Hematopoietic multipotent progenitor cell treated with erythropoietin and hydrocortisone succinate and interleukin-3 and kit ligand, for 8 days (in vitro differentiated cells): ENCODE data around the gene GATM.

Experiments
- DNase-seq: peaks from one replicate; pipeline ENCODE4 v3.0.0-alpha.2; 2015

The GATM gene, protein sequence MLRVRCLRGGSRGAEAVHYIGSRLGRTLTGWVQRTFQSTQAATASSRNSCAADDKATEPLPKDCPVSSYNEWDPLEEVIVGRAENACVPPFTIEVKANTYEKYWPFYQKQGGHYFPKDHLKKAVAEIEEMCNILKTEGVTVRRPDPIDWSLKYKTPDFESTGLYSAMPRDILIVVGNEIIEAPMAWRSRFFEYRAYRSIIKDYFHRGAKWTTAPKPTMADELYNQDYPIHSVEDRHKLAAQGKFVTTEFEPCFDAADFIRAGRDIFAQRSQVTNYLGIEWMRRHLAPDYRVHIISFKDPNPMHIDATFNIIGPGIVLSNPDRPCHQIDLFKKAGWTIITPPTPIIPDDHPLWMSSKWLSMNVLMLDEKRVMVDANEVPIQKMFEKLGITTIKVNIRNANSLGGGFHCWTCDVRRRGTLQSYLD

DNA sequence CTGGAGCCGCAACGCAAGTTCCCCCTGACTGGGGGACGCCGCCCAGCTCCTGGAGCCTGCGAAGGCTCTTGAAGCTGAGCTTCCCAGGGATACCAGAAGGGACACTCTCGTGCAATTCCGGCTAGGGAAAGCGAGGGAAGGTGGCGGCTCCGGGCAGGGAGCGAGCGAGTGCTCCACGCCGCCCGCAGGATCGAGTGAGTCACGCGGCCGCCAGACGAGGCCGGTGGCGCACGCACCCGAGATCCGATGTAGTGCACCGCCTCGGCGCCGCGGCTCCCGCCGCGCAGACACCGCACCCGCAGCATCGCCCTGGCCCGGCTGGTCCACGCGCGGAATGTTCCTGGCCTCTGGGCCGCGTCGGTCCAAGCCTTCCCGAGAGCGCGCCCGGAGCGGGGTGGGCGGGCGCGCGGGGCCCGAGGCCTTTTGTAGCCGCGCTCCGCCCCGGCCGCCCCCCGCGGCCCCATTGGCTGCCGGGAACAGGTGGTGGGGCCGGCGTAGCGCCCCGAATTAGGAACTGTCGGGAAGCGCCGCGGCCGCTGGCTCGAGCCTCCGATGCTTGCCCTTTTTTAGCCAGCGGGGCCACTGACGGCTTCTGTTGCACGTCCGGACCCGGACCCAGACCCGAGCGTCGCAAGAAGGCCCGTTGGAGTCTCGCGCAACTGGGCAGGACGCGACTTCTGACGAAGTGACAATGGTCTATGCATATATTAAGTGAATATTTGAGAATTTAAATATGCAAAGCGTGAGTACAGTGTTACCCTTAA lies at the start of gene GATM:
Gene GATM (minus strand): TSS at position 396 of the 764 bp plus-strand sequence. CDS start 91 bp downstream, at position 305.
- DNase-seq: peak; percentile 29

DNA sequence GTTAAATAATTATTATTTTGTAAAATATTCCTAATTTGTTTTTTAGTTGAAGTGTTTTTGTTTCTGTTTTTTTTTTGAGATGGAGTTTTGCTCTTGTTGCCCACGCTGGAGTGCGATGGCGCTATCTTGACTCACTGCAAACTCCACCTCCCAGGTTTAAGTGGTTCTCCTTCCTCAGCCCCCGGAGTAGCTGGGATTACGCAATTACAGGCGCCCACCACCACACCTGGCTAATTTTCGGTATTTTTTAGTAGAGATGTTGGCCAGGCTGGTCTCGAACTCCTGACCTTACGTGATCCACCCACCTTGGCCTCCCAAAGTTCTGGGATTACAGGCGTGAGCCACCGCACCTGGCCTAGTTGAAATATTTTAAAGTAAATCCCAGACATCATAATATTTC lies 48.7 kb upstream of the GATM start:
- DNase-seq: no peak

GRCh38 chr15:45425135-45425534 lies 46.8 kb upstream of the GATM start:
- DNase-seq: no peak

DNA sequence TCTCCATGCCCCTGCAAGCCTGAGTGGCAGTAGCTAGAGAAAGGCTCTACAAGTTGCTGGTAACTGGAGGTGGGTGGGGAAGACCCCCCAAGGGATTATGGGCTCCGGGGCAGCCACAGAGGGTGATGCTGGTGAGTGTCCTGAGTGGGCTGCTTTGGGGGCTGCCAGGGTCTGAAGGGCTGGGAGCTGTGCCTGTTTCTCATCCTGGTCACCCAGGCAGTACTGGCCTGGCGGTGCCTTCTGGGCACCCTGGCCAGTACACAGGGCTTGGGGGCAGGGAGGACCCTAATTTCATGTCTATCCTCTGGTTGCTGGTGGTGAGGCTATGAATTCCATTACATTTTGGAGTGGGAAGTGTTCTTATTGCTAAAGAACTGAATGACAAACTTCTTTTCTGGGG lies 46.1 kb upstream of the GATM start:
- DNase-seq: no peak

- peak; percentile 77 for DNase-seq
Observed at GRCh38 chr15:45417303-45417950, 39.1 kb upstream of the GATM start.

- DNase-seq: no peak
Observed at GRCh38 chr15:45414215-45414885, 36.0 kb upstream of the GATM start.

- no peak for DNase-seq
Observed at GRCh38 chr15:45409596-45409995, 31.3 kb upstream of the GATM start.

GRCh38 chr15:45407786-45408185 lies 29.4 kb upstream of the GATM start:
- DNase-seq: no peak

DNA sequence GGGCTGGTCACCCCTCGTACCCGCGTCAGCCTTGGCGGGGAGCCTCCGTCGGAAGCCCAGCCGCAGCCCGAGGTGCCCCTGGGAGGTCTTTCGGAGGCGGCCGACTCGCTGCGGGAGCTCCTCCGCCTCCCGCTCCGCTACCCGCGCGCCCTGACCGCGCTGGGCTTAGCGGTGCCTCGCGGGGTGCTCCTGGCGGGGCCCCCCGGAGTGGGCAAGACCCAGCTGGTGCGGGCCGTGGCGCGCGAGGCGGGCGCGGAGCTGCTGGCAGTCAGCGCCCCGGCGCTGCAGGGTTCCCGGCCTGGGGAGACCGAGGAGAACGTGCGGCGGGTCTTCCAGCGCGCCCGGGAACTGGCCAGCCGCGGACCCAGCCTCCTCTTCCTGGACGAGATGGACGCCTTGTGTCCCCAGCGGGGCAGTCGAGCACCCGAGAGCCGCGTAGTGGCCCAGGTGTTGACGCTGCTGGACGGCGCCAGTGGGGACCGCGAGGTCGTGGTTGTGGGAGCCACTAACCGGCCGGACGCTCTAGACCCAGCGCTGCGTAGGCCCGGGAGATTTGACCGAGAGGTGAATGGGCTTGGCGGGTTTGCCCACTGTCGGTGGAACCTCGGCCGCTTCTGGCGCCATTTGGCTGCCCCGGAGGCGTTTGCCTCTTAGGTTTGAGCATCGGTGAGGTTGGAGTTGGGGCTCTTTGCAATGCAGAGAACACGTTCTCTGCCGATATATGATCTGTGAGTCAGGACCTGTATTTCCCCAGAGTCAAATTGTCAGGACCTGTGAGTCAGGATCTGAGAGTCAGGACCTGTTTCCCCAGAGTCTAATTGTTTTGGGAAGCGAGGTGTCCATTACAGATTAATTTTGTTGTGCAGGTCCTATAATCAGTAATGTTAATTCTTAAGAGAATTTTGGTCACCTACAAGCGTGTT lies 24.9 kb upstream of the GATM start:
- DNase-seq: peak; percentile 43

- DNase-seq: peak; percentile 98
Observed at GRCh38 chr15:45402162-45402954, 24.0 kb upstream of the GATM start.

DNA sequence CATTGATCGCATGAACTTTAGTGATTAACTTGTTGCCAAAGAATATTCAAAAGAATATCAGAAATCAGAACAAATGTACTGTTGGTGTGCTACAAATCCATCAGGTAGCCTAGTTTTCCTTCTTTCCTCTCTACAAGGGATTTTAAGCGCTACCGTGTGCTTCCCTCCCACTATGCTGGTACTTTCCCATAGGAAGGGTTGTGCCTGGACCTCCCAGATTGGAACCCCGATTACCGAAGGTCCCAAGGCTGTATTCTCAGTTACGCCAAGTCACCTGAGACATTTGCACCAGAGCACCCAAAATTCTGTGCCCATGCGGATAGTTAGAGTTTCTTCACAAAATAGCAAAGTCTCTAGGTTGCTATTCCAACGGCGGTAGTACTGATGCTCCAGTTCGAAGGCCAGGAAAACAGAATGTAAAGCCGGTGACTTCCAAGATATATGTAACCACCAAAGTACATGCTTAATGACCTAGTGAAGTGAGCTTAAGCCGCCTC lies 23.4 kb upstream of the GATM start:
- DNase-seq: peak; percentile 16

DNA sequence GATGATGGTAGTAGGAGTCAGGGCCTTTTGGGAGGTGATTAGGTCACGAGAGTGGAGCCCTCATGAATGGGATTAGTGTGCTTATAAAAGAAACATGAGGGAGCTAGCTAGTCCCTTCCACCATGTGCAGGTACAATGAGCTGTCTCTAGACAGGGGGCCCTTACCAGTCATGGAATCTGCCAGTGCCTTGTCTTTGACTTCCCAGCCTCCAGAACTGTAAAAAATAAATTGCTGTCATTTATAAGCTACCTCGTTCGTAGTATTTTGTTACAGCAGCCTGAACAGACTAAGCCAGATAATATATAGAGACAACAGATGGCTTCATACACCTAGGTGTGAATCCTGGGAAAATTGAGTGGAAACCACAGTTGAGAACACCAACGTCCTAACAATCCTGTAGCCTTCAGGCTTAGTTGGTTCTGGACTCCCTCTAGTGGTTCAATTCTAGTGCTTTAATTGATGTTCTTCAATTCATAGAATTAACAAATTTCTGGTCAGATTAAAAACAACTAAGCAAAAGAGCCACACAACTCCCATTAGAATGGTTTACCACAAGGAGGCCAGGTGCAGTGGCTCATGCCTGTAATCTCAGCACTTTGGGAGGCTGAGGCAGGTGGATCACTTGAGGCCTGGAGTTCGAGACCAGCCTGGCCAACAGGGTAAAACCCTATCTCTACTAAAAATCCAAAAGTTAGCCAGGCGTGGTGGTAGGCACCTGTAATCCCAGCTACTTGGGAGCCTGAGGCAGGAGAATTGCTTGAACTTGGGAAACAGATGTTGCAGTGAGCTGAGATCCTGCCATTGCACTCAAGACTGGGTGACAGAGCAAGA lies 21.3 kb upstream of the GATM start:
- DNase-seq: peak; percentile 79

- no peak for DNase-seq
Observed at GRCh38 chr15:45397116-45397665, 18.8 kb upstream of the GATM start.

DNA sequence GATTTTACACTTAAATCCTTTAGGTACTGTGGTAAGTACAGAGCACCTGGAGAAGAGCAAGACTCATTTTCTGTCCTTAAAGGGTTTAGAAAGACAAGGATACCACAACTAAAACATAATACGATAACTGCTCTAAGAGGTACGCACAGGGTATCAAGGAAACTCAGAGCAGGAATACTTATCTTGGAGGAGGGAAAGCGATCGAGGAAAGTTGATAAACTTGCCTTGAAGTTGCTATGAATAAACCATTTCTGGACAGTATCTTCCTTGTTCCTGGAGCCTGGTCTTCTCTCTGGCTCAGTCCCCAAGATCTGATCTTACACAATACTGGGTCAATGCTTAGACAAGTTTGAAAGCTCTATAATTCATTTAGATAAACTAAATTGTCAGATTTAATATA lies 17.6 kb upstream of the GATM start:
- no peak for DNase-seq

- no peak for DNase-seq
Observed at GRCh38 chr15:45394681-45395080, 16.3 kb upstream of the GATM start.

- no peak for DNase-seq
Observed at GRCh38 chr15:45393851-45394250, 15.5 kb upstream of the GATM start.

- DNase-seq: no peak
Observed at GRCh38 chr15:45392584-45392855, 14.2 kb upstream of the GATM start.

DNA sequence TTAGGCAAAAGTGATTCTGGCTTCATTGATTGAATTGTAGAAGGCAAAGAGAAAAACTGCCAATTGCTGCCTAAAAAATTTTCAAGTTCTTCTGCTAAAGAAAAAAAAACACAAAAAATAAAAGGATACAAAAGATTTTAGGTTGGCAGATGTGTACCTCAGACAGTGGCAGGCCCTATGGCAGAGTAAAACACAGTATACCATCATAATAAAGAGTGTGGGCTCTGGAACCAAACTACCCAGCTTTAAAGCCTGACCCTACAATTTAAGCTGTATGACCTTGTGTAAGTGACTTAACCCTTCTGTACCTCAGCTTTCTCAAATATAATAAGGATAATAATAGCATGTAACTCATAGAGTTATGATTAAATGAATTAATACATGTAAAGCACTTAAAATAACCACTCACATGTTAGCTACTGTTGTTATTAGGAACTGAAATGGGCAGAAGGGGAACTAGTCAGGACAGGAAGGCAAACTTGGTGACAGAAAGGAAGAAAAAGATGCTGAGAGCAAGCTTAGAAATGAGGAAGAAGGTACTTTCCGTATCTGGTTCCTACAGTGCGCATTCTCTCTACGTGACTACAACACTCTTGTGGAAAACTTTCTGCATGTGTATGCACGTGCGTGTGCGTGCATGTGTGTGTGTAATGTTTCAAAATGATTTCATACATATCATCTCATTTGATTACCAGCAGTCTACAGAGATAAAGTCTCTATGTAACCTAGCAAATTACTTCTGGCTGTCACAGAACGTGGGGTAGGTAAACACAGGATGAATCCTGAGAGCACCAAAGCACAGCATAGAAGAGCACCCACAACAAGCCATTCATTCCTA lies 13.6 kb upstream of the GATM start:
- DNase-seq: no peak

GRCh38 chr15:45389351-45389750 lies 11.0 kb upstream of the GATM start:
- no peak for DNase-seq
